SK-N-MC (cell line): ENCODE results near the gene KLRC1.
"Not testable (repeated sequence)": the region's sequence is repeated elsewhere in the genome, so short reads cannot be mapped to it uniquely, and the experiment has no call there.

Experiments used
- EZH2 ChIP-seq: fragments of 200-600 bp; sonication (generic); IDR thresholded peaks from one replicate; pipeline ENCODE4 v1.6.1; 2017; ENCODE audit warnings: antibody characterized with exemption
- POLR2AphosphoS5 ChIP-seq: IDR thresholded peaks from 2 replicates; pipeline ENCODE4 v1.6.1; 2012; ENCODE audit warnings: mild to moderate bottlenecking, low read depth, low read length, borderline replicate concordance

- TF ChIP-seq EZH2, POLR2AphosphoS5: not testable (repeated sequence)
Measured at GRCh38 chr12:10487328-10487727, 34.2 kb upstream of the KLRC1 start.
